Measurements from ENCODE around the gene KLHL6. TPM values are rescaled to one million over a fixed set of nuclear protein-coding genes. Genes with fewer than 3 reads are reported as not detected.

The KLHL6 gene
- total and polyA plus RNA-seq, 2 of the 13 experiments (the other 11 are each of a cell fraction or from before 2014, with no cell fraction given): not detected

- TF ChIP-seq SIN3B (IDR thresholded peaks at IDR 0.05; ENCODE audit: low read length) (no peak), TBL1XR1 (IDR thresholded peaks at IDR 0.05; ENCODE audit: borderline replicate concordance, low read length, partially characterized antibody) (peak; percentile 17), PPARG (CRISPR knock-in tag; conservative IDR thresholded peaks at IDR 0.05) (peak; percentile 50; the same call in 1 of the 2 replicates), HCFC1 (IDR thresholded peaks at IDR 0.05; ENCODE audit: low read depth, low read length) (no peak), MIXL1 (CRISPR knock-in tag; IDR thresholded peaks at IDR 0.05) (0 out of 2 replicates have a peak, but pooled peaks have one; percentile 45), HNRNPUL1 (IDR thresholded peaks at IDR 0.05; ENCODE audit: low read depth, low read length) (no peak), ZNF839 (CRISPR knock-in tag; IDR thresholded peaks at IDR 0.05; ENCODE audit: borderline replicate concordance) (peak; percentile 74; the same call in 1 of the 2 replicates), ZNF234 (CRISPR knock-in tag; conservative IDR thresholded peaks at IDR 0.05) (no peak), SMAD1 (CRISPR knock-in tag; IDR thresholded peaks at IDR 0.05; ENCODE audit: borderline replicate concordance, low read depth) (peak; percentile 57; the same call in 1 of the 2 replicates), BRCA1 (CRISPR knock-in tag; IDR thresholded peaks at IDR 0.05) (0 out of 2 replicates have a peak, but pooled peaks have one; percentile 46), DMAP1 (CRISPR knock-in tag; IDR thresholded peaks at IDR 0.05) (peak; percentile 78; the same call in 1 of the 2 replicates), DR1 (CRISPR knock-in tag; IDR thresholded peaks at IDR 0.05) (peak; percentile 84), SP140L (CRISPR knock-in tag; IDR thresholded peaks at IDR 0.05; ENCODE audit: borderline replicate concordance) (0 out of 2 replicates have a peak, but pooled peaks have one; percentile 36), ZNF232 (CRISPR knock-in tag; IDR thresholded peaks at IDR 0.05; ENCODE audit: borderline replicate concordance) (no peak; the same call in 1 of the 2 replicates), NPAS2 (CRISPR knock-in tag; IDR thresholded peaks at IDR 0.05; ENCODE audit: borderline replicate concordance) (no peak), CBFB (CRISPR knock-in tag; IDR thresholded peaks at IDR 0.05) (peak; percentile 84; the same call in 1 of the 2 replicates), ARNT2 (CRISPR knock-in tag; IDR thresholded peaks at IDR 0.05; ENCODE audit: low read depth) (peak; percentile 81; the same call in 1 of the 2 replicates), CHD4 (IDR thresholded peaks at IDR 0.05; ENCODE audit: borderline replicate concordance, low read length) (peak; percentile 54; the same call in 1 of the 2 replicates), ZNF446 (CRISPR knock-in tag; IDR thresholded peaks at IDR 0.05) (no peak; the same call in 1 of the 2 replicates), CEBPG (CRISPR knock-in tag; IDR thresholded peaks at IDR 0.05) (no peak)
- TF ChIP-seq, protein P1, sequence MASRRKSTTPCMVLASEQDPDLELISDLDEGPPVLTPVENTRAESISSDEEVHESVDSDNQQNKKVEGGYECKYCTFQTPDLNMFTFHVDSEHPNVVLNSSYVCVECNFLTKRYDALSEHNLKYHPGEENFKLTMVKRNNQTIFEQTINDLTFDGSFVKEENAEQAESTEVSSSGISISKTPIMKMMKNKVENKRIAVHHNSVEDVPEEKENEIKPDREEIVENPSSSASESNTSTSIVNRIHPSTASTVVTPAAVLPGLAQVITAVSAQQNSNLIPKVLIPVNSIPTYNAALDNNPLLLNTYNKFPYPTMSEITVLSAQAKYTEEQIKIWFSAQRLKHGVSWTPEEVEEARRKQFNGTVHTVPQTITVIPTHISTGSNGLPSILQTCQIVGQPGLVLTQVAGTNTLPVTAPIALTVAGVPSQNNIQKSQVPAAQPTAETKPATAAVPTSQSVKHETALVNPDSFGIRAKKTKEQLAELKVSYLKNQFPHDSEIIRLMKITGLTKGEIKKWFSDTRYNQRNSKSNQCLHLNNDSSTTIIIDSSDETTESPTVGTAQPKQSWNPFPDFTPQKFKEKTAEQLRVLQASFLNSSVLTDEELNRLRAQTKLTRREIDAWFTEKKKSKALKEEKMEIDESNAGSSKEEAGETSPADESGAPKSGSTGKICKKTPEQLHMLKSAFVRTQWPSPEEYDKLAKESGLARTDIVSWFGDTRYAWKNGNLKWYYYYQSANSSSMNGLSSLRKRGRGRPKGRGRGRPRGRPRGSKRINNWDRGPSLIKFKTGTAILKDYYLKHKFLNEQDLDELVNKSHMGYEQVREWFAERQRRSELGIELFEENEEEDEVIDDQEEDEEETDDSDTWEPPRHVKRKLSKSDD (CRISPR knock-in tag; IDR thresholded peaks at IDR 0.05; ENCODE audit: low read depth): peak; percentile 92
- TF ChIP-seq, protein P2, sequence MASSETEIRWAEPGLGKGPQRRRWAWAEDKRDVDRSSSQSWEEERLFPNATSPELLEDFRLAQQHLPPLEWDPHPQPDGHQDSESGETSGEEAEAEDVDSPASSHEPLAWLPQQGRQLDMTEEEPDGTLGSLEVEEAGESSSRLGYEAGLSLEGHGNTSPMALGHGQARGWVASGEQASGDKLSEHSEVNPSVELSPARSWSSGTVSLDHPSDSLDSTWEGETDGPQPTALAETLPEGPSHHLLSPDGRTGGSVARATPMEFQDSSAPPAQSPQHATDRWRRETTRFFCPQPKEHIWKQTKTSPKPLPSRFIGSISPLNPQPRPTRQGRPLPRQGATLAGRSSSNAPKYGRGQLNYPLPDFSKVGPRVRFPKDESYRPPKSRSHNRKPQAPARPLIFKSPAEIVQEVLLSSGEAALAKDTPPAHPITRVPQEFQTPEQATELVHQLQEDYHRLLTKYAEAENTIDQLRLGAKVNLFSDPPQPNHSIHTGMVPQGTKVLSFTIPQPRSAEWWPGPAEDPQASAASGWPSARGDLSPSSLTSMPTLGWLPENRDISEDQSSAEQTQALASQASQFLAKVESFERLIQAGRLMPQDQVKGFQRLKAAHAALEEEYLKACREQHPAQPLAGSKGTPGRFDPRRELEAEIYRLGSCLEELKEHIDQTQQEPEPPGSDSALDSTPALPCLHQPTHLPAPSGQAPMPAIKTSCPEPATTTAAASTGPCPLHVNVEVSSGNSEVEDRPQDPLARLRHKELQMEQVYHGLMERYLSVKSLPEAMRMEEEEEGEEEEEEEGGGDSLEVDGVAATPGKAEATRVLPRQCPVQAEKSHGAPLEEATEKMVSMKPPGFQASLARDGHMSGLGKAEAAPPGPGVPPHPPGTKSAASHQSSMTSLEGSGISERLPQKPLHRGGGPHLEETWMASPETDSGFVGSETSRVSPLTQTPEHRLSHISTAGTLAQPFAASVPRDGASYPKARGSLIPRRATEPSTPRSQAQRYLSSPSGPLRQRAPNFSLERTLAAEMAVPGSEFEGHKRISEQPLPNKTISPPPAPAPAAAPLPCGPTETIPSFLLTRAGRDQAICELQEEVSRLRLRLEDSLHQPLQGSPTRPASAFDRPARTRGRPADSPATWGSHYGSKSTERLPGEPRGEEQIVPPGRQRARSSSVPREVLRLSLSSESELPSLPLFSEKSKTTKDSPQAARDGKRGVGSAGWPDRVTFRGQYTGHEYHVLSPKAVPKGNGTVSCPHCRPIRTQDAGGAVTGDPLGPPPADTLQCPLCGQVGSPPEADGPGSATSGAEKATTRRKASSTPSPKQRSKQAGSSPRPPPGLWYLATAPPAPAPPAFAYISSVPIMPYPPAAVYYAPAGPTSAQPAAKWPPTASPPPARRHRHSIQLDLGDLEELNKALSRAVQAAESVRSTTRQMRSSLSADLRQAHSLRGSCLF (CRISPR knock-in tag; IDR thresholded peaks at IDR 0.05; ENCODE audit: borderline replicate concordance): 0 out of 2 replicates have a peak, but pooled peaks have one; percentile 39
- TF ChIP-seq, protein P3, sequence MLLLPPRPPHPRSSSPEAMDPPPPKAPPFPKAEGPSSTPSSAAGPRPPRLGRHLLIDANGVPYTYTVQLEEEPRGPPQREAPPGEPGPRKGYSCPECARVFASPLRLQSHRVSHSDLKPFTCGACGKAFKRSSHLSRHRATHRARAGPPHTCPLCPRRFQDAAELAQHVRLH (CRISPR knock-in tag; IDR thresholded peaks at IDR 0.05; ENCODE audit: borderline replicate concordance, low read depth): 0 out of 2 replicates have a peak, but pooled peaks have one; percentile 56
Observed at GRCh38 chr3:183447206-183448001, 108.1 kb downstream of the KLHL6 start (continued).

All from HepG2 (cell line).